Progenitor cell of endocrine pancreas (in vitro differentiated cells): Measurements from ENCODE around the gene BFSP2. TPM values are rescaled to one million over a fixed set of nuclear protein-coding genes. Genes with fewer than 3 reads are reported as not detected.

Source experiments
- DNase-seq: peaks from one replicate; pipeline ENCODE4 v3.0.0; 2021; ENCODE audit warnings: low spot score; ENCODE audit not compliant: unreplicated experiment
- H3K27ac Mint-ChIP-seq: 2 replicates; pipeline ENCODE4 v1.8.0; 2021; ENCODE audit warnings: mild to moderate bottlenecking, moderate library complexity, mixed read lengths
- H3K27me3 Mint-ChIP-seq: 2 replicates; pipeline ENCODE4 v1.8.0; 2021; ENCODE audit warnings: mixed read lengths
- H3K36me3 Mint-ChIP-seq: 2 replicates; pipeline ENCODE4 v1.8.0; 2022; ENCODE audit warnings: mixed read lengths; ENCODE audit not compliant: insufficient read depth
- H3K4me1 Mint-ChIP-seq: 2 replicates; pipeline ENCODE4 v1.8.0; 2021; ENCODE audit warnings: low read depth, mixed read lengths
- H3K4me3 Mint-ChIP-seq: 2 replicates; pipeline ENCODE4 v1.8.0; 2021; ENCODE audit warnings: low read depth, mild to moderate bottlenecking, moderate library complexity, mixed read lengths
- H3K9me3 Mint-ChIP-seq: 2 replicates; pipeline ENCODE4 v1.8.0; 2021; ENCODE audit warnings: low read depth, mixed read lengths
- CTCF ChIP-seq: fragments of 200-600 bp; sonication (generic); IDR thresholded peaks from one replicate; pipeline ENCODE4 v1.5.0; 2021; ENCODE audit warnings: antibody characterized with exemption, mild to moderate bottlenecking; ENCODE audit not compliant: unreplicated experiment
- total RNA-seq: library from RNA; stranded (reverse); gene quantifications from 2 replicates; pipeline ENCODE4 v1.2.1, GENCODE V29; 2021

Gene BFSP2
- total RNA-seq, 1 donor from 2014 or later: not detected

- no peak for TF ChIP-seq CTCF
- no peaks in the 10 kb centered on the region for H3K27me3 Mint-ChIP-seq
- no peaks in the 10 kb centered on the region for H3K4me1 Mint-ChIP-seq
- H3K27ac Mint-ChIP-seq: no peak overlapping the region
- DNase-seq: no peak
- no peaks in the 10 kb centered on the region for H3K36me3 Mint-ChIP-seq
- no peaks in the 10 kb centered on the region for H3K9me3 Mint-ChIP-seq
- no peak overlapping the region for H3K4me3 Mint-ChIP-seq
Observed at GRCh38 chr3:133362539-133362938, 37.3 kb upstream of the BFSP2 start.

GRCh38 chr3:133364704-133365103, 35.2 kb upstream of the BFSP2 start:
- H3K4me3 Mint-ChIP-seq: no peak overlapping the region
- no peak for TF ChIP-seq CTCF
- H3K9me3 Mint-ChIP-seq: no peaks in the 10 kb centered on the region
- H3K36me3 Mint-ChIP-seq: no peaks in the 10 kb centered on the region
- H3K4me1 Mint-ChIP-seq: no peaks in the 10 kb centered on the region
- H3K27me3 Mint-ChIP-seq: no peaks in the 10 kb centered on the region
- H3K27ac Mint-ChIP-seq: no peak overlapping the region
- no peak for DNase-seq

GRCh38 chr3:133366921-133367320, 32.9 kb upstream of the BFSP2 start:
- H3K36me3 Mint-ChIP-seq: no peaks in the 10 kb centered on the region
- DNase-seq: no peak
- H3K4me1 Mint-ChIP-seq: no peaks in the 10 kb centered on the region
- H3K27ac Mint-ChIP-seq: no peak overlapping the region
- TF ChIP-seq CTCF: no peak
- H3K9me3 Mint-ChIP-seq: no peaks in the 10 kb centered on the region
- no peak overlapping the region for H3K4me3 Mint-ChIP-seq
- no peaks in the 10 kb centered on the region for H3K27me3 Mint-ChIP-seq

- Mint-ChIP-seq H3K9me3 (no peaks in the 10 kb centered on the region), H3K27me3 (no peaks in the 10 kb centered on the region), H3K4me3 (no peak overlapping the region), H3K36me3 (no peaks in the 10 kb centered on the region), H3K4me1 (no peaks in the 10 kb centered on the region), H3K27ac (no peak overlapping the region)
- TF ChIP-seq CTCF: no peak
- no peak for DNase-seq
Observed at GRCh38 chr3:133367403-133367802, 32.5 kb upstream of the BFSP2 start.

GRCh38 chr3:133367956-133368355, 31.9 kb upstream of the BFSP2 start:
- no peak for TF ChIP-seq CTCF
- no peak for DNase-seq
- Mint-ChIP-seq H3K4me1 (no peaks in the 10 kb centered on the region), H3K4me3 (no peak overlapping the region), H3K9me3 (no peaks in the 10 kb centered on the region), H3K27ac (no peak overlapping the region), H3K36me3 (no peaks in the 10 kb centered on the region), H3K27me3 (no peaks in the 10 kb centered on the region)
